Epithelial cell of esophagus (primary cell): ENCODE data around the gene MYO9B.

Experiments used
- DNase-seq: peaks from one replicate; pipeline ENCODE4 v3.0.0; 2010; ENCODE audit warnings: low read depth
- H3K4me3 ChIP-seq: 2 replicates; pipeline ENCODE4 v1.5.1; 2011; ENCODE audit warnings: mild to moderate bottlenecking, low read length, control low read depth
- TF ChIP-seq, protein P1 (sequence below): IDR thresholded peaks from 2 replicates; pipeline ENCODE4 v1.5.1; 2011; ENCODE audit warnings: low read depth, mild to moderate bottlenecking, low read length, control low read depth, inconsistent platforms; ENCODE audit not compliant: insufficient read depth; ENCODE audit errors: missing control alignments

MYO9B gene

GRCh38 chr19:17148130-17148529 lies 72.6 kb downstream of the MYO9B start:
- TF ChIP-seq, protein P1, sequence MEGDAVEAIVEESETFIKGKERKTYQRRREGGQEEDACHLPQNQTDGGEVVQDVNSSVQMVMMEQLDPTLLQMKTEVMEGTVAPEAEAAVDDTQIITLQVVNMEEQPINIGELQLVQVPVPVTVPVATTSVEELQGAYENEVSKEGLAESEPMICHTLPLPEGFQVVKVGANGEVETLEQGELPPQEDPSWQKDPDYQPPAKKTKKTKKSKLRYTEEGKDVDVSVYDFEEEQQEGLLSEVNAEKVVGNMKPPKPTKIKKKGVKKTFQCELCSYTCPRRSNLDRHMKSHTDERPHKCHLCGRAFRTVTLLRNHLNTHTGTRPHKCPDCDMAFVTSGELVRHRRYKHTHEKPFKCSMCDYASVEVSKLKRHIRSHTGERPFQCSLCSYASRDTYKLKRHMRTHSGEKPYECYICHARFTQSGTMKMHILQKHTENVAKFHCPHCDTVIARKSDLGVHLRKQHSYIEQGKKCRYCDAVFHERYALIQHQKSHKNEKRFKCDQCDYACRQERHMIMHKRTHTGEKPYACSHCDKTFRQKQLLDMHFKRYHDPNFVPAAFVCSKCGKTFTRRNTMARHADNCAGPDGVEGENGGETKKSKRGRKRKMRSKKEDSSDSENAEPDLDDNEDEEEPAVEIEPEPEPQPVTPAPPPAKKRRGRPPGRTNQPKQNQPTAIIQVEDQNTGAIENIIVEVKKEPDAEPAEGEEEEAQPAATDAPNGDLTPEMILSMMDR = no peak
- no peak overlapping the region for H3K4me3 ChIP-seq
- no peak for DNase-seq

DNA sequence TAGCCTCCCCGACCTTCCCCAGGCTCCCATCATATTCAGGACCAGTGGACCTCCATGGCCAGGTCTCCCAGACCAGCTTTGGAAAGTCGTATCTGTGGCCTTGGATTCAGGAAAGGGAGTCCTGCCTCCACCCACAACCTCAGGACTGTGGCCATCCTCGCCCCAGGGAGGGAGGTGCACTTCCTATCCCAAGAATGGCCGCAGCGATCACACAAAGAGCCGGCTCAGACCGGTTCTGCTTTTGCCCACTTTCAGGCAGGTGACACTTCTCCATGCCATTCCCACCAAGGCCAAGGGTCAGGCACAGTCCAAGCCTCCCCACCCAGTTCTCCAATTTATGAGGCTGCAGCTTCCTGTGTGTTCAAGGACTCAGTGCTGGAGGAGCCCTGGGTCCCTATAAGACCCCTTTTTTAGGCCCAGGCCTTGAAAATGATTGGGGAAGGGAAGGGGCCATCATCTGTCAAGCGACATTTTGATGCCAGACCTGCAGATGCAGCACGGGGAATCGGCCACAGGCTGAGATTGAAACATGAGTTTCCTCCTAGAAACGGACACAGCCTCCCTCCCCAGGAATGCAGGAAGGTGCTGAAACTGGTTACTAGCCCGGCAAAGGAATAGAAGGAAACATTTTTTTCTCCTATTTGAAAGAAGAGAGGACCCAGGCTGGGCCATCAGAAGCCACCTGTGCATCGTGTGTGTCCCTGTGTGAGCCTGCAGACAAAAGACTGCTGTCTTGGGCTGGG lies 74.0 kb downstream of the MYO9B start:
- H3K4me3 ChIP-seq = no peak overlapping the region
- TF ChIP-seq, protein P1 = no peak
- DNase-seq = no peak

GRCh38 chr19:17153996-17154395 lies 78.4 kb downstream of the MYO9B start:
- H3K4me3 ChIP-seq = no peak overlapping the region
- no peak for DNase-seq
- TF ChIP-seq, protein P1 = no peak

- TF ChIP-seq, protein P1 = no peak
- DNase-seq = no peak
- H3K4me3 ChIP-seq = no peak overlapping the region
Measured at GRCh38 chr19:17155251-17155650, 79.7 kb downstream of the MYO9B start.

GRCh38 chr19:17156296-17156946 lies 80.8 kb downstream of the MYO9B start:
- TF ChIP-seq, protein P1 = no peak
- no peak overlapping the region for H3K4me3 ChIP-seq
- no peak for DNase-seq

GRCh38 chr19:17156947-17157302 lies 81.3 kb downstream of the MYO9B start:
- no peak for DNase-seq
- H3K4me3 ChIP-seq = no peak overlapping the region
- TF ChIP-seq, protein P1 = no peak
